GM19372 (cell line): Measurements from ENCODE around the gene MTCH2.
A peak's percentile ranks its signal among the peaks of the same experiment; 100 is the strongest.

ENCODE experiments used
- ATAC-seq: cut with Tn5 transposase; IDR thresholded peaks from one replicate; pipeline ENCODE4 v1.9.1; 2021; ENCODE audit warnings: mild to moderate bottlenecking, low read depth, moderate library complexity; ENCODE audit not compliant: unreplicated experiment

MTCH2 gene

DNA sequence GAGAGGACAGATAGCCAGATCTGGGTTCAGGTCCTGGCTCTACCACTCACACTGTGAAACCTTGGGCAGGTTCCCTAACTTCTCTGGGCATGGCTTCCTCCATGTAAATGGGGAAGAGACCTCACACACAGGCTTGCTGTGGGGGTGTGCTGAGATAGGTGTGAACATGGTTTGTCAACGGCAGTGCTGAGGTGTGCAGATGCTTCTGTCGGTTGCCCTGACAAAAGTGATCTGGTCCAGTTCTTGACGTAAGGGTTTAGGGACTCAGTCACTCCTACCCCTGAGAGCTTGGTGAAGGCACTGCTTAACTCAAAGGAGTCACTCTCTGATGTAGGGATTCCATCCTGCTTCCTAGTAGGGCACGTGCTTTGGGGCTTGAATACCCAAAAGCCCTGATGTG lies 50.1 kb downstream of the MTCH2 start:
- no peak for ATAC-seq

DNA sequence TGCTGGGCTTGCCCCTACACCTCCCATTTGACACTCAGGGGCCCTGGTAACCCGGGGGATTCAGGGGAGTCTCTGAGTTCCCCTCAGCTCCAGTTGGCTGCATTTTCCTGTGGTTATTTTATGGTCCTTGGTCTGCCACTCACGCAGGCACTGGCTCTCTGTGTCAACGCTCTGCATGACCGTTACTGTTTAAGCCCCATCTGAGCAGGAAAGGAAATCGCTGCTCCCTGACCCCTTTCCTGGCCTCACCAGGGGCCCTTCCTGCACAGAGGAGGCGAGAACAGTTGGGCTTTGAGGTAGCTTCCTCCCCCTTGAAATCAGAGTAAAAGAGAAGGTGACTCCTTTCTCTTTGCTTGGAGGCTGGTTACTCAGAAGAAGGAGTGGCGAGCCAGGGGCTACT lies 50.6 kb downstream of the MTCH2 start:
- no peak for ATAC-seq

DNA sequence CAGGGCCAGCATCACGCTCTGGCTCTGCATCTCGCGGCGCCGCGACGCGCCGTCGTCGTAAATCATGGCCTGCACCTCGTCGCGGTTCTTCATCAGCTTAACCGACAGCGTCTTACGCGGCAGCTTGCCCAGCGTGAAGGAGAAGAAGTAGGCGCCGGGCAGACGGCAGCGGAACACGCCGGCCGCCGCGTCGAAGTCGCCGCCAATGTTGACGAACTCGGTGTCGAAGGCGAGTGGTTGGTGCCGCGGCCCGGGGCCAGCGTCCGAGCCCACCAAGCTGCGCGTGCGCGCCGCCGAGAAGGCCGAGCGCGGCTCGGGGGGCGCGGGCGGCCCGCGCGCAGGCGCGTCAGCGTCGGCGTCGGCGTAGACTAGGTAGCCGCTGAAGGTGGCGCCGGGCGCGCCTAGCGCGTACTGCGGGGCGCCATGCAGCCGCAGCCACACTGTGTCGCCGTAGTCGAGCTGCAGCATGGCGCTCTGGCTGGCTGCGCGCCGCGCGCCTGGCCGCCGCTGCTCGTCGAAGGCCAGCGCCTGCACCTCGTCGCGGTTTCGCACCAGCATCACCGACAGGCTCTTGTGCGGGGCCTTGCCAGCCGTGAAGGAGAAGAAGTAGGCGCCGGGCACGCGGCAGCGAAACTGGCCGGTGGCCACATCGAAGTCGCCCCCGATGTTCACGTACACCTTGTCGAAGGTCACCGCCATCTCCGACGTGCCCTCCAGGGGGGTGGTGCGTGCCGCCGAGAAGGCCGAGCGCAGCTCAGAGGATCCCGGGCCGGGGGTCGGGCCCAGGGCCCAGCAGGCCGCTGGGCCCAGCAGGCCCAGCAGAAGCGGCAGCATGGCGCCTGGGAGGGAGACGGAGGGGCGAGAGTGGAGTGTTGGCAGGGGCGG lies 52.1 kb downstream of the MTCH2 start:
- ATAC-seq: no peak

DNA sequence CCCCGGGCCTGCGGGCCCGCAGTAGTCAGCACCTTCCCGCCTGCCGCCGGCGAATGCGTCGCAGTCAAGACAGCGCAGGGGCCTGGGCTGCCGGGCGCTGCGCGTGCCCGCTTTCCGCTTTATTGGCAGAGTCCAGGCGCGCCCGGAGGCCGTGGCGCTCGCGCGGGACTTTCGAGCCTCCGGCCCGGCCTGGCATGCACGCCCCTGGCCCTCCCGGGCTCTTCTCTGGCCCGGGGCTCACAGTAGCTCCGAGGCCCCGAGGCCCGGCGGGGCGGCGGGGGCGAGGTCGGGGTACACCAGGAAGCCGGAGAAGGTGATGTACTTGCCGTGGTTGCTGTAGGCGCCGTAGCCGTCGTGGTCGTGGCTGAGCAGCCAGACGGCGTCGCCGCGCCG lies 52.8 kb downstream of the MTCH2 start:
- no peak for ATAC-seq

DNA sequence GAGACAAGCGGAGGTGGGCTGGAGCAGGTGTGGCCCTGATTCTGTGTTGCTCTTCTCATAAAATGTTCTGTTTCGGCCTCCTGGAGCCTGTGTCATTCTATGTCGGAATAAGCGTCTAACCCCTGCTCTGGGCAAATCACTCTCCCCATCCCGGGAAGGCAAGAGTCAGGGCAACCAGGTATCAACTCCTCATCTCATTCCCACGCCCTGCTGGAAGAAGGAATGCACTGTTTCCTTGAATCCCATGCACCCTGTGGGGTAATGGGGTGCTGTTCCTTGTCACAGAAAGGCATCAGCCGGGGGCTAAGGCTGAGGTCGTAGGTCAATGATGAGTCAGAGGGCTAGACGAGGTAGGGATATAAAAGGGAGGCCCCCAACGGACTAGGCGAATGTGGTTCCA lies 53.2 kb downstream of the MTCH2 start:
- ATAC-seq: no peak

DNA sequence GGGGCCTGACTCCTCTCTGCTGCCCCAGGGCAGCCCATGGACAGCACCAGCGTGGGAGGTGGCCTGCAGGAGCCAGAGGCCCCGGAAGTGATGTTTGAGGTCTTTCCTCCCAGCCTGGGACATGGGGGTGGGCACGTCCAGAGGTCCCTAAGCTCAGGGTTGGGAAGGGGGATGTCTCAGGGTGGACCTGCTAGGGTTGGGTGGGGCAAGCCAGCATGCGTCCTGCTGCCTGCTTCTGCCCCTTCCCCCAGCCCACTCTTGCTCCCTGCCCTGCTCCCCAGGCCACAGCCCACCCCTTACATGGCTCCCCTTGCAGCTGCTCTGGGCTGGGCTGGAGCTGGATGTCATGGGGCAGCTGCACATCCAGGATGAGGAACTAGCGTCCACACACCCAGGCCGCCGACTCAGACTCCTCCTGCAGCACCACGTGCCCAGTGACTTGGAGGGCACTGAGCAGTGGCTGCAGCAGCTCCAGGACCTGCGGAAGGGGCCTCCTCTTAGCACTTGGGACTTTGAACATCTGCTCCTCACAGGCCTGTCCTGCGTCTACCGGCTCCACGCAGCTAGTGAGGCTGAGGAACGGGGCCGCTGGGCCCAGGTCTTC lies 54.5 kb downstream of the MTCH2 start:
- ATAC-seq: no peak

DNA sequence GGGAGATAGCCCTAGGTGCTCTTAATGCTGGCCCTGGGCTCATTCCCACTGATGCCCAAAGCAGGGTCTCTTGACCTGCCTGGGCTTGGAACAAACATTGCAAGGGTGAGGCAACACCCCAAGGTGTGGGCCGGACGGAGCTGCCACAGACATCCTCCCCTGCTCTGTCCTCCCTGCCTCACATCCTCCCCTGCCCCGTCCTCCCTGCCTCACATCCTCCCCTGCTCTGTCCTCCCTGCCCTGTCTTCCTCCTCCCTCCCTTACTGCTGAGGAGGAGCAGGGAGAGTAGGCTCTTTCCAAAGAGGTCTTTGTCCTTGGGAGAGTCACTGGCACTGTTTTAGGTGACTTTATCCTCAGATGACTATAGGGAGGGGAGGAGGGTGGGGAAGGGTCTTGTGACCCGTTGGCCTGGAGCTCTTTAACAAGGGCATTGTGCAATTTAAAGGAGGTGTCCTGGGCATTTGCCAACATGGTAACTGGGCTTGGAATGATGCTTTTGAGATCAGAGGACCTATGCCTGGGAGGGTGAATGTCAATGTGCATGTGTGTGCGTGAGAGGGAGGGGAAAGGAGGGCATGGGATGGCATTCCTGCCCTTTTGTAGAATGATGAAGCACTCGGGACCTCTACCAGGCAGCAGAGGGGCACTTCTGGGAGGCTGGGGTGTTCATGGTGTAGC lies 55.2 kb downstream of the MTCH2 start:
- no peak for ATAC-seq

DNA sequence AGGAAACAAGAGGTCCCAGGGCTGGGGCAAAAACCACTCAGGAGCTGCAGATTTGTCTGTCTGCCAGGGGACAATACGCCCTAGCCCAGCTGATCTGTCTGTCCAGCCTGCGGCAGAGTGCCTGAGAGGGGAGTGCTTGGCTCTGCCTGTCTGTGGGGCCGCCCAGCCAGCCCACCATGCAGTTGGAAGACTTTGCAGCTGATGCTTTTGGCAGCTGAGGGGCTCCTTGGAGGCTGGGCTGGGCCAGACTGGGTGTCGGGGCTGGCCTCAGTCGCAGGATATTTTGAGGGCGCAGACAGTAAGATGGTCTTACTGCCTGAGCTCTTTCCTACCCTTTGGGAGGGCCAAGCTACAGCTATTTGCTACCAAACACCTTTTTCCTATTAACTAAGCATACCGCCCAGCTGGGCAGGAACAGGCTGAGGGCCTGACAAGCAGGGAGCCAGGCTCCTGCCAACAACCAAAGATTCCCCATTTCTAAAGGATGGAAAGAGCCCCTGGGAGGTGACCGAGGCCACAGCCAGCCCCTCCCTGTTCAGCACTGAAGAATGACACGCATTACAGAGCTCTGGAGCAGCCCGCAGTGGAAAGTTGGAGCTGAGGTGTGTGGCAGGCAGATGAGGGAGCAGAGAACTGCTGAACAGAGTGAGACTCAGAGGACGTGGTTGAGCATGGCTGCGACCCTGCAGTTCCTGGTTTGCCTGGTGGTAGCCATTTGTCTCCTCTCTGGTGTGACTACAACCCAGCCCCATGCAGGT lies 56.1 kb downstream of the MTCH2 start, which contains the start of gene FAM180B:
TSS of gene FAM180B (plus strand) at position 581 of the 758 bp plus-strand sequence. CDS start at position 672, 91 bp downstream.
- no peak for ATAC-seq

DNA sequence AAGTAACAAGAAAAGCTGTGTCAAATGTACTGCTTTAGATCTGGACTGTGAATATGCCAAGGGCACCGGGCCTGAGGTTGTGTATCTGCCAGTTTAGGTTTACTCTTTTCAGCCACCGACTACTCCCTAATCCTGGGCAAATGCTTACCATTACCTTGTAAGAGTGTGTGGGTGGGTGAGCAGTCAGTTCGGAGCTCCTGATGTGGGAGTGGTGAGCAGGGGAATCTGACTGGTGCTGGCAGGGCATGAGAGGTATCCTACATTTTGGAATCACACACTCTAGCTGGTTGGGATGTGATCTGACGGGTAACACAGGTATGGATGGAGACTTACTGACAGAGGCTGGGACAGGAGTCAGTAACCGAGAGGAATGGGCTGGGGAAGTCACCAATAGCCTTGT lies 58.5 kb downstream of the MTCH2 start:
- ATAC-seq: no peak

DNA sequence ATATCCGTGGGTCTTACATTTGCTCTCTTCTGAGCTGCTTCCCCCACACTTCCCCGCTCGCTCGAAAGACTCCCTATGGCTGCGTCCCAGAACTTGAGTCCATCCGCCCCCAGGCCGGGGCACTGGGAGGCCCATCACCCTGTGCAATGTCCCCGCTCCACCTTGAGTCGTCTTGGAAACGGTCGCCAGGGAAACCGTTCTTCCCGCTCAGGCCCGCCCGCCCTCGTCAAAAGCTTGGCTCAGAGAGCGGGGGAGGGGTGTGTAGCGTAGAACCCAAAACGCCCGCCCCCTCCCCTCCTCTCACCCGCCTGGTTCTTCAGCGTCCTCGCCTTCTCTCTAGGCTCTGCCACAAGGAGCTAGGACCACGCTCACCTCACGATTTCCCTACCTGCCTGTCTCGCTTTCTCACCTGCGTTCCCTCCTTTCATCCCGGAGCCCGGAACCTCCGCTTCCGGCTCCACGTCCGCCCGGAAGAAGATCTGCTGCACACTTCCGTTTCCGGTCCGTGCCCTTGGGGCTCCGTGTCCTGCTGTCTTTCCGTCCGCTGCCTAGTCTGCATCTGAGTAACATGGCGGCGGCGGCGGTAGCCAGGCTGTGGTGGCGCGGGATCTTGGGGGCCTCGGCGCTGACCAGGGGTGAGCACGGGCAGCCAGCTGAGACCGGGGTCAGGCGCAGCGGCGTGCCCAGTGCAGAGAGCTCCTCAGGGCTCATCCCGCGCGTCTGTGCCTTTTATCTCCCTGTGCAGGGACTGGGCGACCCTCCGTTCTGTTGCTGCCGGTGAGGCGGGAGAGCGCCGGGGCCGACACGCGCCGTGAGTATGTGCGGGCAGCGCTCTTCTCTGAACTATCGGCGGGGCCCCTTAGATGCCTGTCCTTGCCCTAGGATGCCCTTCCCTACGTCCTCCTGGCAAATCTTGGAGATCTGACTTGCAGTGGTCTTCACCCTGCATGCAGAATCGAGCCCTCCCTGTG lies 63.5 kb downstream of the MTCH2 start, which contains the start of the genes KBTBD4 and NDUFS3:
TSS of gene KBTBD4 (minus strand) at position 447 of the 971 bp plus-strand sequence. CDS start at position 428, 19 bp downstream.
TSS of gene NDUFS3 (plus strand) at position 551 of the 971 bp plus-strand sequence. CDS start at position 569, 18 bp downstream.
- ATAC-seq: peak; percentile 88

DNA sequence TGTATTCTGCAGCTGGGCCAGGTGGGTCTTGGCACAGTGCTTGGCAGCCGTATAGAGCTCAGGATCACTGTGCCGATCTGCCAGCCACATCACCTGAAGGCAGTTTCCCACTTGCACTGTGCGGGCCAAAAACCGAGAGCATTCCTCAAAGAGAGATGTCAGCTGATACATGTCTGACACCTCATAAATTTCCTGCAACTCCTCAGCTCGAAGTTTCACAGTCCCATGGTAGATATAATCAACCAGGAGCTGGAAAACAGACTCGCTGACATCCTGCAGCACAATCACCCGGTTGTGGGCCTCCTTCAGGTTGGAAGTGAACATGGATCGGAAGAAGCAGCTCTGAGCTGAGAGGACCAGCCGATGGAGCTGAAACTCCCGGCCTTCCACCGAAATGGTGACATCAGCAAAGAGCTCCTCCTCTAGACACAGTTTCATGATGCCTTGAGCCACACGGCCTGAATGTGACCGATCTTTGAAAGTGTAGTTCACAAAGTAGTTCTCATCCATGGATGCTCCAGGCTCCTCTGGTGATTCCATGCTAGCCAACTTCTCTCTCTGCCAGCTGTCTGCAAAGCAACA lies 64.8 kb downstream of the MTCH2 start:
- no peak for ATAC-seq

DNA sequence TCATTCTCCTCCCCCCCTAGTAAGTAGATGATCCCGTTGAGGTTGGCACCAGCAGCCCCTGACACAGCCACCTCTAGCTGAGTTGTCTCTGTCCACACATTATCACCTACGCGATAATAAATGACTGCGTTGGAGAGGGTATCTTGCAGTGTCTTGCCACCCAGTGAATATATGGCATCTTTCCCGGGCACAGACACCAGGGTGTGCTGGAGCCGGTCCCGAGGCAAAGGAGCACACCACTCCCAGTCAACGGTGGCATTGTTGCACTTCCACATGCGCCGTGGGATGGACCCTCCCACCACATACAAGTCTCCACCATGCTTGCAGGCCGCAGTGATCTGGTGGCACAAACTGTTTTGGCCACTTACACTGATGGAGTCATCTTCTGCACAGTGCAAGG lies 69.0 kb downstream of the MTCH2 start:
- no peak for ATAC-seq

DNA sequence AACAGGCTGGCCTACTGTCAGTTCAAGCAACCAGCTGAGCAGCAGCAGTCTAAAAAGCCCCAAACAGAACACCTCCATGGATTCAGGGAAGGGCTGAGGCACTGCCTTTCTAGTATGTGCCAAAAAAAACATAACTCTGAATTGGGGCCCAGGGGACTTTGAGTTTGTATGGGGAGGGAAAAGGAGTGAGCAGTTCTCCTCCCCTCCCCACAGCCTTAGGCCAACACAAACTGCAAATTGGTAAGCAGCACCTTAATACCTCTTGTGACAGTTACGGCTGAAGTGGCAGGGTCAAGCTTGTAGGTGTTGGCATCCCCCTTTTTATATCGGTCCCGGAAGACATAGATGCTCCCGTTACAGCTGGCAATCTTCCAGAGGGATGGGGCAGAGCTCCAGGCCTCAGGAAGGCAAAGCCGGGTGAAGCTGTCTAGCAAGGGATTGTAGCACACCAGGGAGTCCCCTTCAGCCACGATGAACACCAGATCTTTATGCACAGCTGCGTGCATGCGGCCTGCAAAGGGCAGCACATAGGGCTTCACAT lies 69.6 kb downstream of the MTCH2 start:
- no peak for ATAC-seq

DNA sequence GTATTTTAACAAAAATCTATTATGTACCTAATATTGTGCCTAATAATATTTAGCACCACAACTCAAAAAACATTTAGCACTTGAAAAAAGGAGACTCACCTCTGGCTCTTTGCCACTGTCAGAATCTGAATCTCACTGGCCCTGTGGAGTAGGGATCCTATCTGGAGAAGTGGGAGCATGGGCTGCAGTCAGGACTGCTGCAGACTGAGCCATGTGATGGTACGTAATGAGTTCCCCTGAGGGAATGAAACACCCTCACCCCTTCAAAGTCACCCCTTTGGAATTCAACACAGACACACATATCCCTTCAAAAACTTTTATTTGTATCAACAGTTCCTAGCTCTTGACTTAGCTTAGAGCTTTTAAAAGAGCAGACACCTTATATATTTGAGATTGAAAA lies 70.5 kb downstream of the MTCH2 start:
- ATAC-seq: no peak

DNA sequence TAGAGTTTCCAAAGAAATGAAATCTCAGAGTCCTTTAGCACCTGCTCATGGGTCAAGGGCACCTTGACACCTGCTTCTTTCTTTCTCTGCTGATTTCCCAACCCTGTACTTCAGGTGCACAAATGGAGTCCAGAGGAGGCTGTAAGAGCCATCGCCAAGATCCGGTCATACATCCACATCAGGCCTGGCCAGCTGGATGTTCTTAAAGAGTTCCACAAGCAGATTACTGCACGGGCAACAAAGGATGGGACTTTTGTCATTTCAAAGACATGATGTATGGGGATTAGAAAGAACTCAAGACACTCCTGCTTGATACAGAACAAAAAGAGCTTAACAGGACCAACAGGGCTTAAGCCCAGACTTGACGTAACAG lies 71.0 kb downstream of the MTCH2 start:
- no peak for ATAC-seq

DNA sequence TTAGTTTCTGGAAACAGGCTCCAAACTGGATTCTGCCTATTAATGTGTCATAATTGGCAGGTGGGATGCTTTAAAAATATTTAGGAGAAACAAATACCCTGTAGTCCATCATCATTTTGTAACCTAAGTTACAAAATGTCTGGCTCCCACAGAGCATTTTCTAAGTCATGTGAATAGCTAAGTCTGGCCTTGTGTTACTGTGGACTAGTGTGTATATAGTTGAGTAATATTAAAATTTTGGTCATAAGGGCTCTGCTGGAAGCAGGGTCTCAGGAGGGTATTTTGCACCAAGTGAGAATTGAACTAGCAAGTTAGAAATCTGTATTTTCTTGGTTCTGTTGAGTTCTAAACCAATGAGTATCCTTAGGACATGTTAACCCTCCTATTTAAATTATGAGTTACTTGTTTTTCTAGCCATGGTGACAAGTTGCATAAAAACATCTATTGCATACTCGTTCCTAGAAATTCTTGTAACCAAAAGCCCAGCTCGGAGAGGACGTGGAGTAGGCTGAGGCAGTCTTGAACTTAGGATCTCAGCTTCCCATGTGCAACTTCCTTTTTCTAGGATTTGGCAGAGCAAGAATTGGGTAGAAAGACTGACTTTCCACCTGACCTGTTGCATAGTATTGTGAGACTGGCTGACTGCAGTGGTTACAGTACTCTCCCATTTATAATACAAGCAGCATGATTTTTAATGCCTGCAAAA lies 71.6 kb downstream of the MTCH2 start:
- no peak for ATAC-seq

DNA sequence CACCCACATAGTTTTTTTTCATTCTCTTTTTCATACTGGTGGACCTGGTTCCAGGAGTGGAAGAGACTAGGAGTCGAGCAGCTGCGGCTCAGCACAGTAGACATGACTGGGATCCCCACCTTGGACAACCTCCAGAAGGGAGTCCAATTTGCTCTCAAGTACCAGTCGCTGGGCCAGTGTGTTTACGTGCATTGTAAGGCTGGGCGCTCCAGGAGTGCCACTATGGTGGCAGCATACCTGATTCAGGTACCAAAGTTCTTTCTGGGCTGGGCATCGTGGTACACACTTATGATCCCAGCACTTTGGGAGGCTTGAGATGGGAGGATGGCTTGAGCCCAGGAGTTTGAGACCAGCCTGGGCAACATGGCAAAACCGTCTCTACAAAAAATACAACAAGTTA lies 72.7 kb downstream of the MTCH2 start:
- ATAC-seq: no peak
